KBM-7 (cell line): ENCODE data around the gene RHD.
"Not testable (repeated sequence)": the region's sequence is repeated elsewhere in the genome, so short reads cannot be mapped to it uniquely, and the experiment has no call there.

Experiments
- DNase-seq: peaks from one replicate; pipeline ENCODE4 v3.0.0-alpha.2; 2015
- in situ Hi-C: fragments of 300-500 bp; cut with MboI; formaldehyde crosslinking; loops from 2 replicates; pipeline ENCODE4 v1.14.3; 2020; ENCODE audit warnings: low sequenced_read_pairs, low pct_unique_long_range_greater_than_20kb, mixed read lengths

The RHD gene

DNA sequence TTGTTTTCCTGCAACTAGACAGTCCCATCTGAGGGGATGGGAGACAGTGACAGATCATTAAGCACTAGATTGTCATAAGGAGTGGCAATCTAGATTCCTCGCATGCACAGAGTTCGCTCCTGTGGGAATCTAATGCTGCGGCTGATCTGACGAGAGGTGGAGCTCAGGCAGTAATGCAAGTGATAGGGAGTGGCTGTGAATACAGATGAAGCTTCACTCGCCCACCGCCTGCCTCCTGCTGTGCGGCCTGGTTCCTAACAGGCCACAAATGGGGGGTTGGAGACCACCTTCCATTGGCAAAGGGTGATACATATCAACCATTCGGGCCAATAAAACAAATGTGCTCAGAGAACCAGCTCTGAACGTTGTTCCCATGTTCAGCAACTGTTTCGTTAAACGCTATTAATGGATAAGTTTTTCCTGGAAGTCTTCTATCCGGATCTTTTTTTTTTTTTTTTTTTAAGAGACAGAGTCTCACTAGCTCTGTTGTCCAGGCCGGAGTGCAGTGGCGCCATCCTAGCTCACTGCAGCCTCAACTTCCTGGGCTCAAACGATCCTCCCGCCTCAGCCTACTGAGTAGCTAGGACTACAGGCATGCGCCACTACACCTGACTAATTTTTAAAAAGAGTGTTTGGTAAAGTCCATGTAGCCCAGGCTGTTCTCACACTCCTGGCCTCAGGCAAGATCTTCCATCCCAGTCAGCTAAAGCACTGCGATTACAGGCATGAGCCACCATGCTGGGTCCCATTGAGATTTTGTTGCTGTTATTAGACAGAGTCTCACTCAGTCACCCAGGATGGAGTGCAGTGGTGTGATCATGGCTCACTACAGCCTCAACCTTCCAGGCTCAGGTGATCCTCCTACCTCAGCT, 16.4 kb upstream of the RHD start:
- DNase-seq, result no peak
- in situ Hi-C loops, result no loop called here

DNA sequence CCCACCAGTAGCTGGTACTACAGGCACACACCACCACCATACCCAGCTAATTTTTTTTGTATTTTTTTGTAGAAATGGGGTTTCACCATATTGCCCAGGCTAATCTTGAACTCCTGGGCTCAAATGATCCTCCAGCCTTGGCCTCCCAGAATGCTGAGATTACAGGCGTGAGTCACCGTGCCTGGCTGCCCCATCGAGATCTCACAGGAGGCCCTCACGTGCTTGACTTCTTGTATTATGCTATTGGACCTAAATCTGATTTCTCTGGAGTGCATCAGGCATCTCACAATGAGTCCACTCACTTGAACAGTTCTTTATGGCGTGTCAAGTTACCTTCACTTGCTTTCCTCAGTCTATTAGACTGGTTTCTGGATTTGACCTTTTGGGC, 15.7 kb upstream of the RHD start:
- in situ Hi-C loops, result no loop called here

DNA sequence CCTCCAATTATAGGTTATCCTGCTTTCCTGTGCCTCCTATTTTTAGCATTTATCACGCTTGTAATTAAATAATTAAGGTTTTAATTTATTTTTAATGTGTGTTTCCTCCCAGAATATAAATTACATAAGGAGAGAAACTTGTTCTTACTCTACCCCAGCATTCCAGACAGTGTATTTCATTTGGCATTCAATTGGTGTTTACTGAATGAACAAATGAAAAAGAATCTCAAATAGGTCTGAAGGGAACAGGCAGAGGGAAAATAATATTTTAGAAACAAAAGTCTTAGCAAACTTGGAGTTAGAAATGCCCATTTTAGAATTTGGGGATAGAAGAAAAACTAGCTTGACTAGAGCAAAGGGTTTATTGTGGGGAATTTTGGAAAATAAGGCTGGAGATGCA, 15.1 kb upstream of the RHD start:
- in situ Hi-C loops, result no loop called here
- DNase-seq, result no peak

More for the DNA sequence above, 15.7 kb upstream of the RHD start:
- DNase-seq, result no peak

DNA sequence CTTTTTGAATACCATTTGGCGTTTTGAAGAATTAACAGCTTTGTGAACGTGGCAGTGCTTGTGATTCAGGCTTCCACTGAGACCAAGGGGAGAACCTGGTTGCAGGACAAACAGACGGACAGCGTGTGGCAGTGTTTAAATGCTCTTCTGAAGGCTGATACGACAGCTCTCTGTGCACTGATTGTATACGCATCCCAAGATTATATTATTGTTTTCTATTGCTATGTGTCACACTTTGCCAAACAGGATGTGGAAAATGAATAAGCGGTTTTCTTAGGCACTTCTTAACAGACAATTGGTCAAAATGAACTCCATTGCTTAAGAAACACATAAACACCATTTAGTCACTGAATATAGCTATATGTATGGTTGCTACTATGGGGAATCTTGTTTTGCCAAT, 12.5 kb upstream of the RHD start:
- in situ Hi-C loops, result not testable (repeated sequence)
- peak; percentile 29 for DNase-seq

DNA sequence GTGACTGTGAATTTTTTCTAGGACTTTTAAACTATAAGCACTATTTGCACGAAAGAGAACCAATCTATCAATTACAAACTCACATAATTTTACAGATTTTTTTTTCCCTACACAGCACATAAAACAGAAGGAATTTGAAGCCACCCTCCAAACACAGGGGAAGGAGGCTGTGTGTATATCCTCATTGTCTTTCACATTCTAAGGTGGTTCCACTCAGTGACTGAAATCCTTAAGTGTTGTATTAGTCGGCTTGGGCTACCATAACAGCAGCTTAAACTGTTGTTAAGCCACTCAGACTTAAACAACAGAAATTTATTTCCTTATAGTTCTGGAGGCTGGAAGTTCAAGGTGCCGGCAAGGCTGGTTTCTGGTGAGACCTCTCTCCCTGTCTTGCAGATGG, 12.0 kb upstream of the RHD start:
- DNase-seq, in situ Hi-C loops: not testable (repeated sequence)

DNA sequence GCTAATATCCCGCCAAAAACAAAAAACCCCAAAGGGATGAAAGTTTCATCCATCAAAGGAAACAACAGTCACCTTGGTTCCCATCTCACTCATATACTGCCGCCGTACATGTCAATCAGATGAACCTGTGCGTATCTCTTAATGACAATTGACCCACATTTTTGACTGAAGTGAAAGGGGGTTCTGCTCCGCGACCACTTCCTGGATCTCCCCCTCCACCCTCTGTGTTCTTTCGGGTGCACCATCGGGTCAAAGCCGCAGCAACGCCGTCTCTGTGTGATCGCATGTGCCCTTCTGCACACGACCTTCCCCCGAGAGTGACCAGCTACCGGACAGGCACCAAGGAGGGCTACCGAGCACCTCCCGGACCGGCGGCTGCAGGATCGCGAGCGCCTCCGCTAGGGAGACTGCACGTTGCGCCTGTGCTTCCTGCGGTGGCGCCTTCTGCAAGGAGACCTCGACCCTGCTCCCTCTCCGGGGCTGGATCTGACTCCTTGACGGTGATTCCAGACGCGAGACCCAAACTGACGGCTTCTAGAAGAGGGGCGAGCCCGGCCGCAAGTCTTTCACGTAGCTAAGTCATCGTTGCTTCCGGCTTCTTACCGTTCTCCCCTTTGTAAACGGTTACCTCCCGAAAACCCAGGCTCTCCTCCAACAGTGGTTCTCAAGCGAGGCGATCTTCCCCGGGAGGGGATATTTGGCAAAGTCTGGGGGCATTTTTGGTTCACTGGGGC, 5.6 kb upstream of the RHD start:
- peak; percentile 39 for DNase-seq

DNA sequence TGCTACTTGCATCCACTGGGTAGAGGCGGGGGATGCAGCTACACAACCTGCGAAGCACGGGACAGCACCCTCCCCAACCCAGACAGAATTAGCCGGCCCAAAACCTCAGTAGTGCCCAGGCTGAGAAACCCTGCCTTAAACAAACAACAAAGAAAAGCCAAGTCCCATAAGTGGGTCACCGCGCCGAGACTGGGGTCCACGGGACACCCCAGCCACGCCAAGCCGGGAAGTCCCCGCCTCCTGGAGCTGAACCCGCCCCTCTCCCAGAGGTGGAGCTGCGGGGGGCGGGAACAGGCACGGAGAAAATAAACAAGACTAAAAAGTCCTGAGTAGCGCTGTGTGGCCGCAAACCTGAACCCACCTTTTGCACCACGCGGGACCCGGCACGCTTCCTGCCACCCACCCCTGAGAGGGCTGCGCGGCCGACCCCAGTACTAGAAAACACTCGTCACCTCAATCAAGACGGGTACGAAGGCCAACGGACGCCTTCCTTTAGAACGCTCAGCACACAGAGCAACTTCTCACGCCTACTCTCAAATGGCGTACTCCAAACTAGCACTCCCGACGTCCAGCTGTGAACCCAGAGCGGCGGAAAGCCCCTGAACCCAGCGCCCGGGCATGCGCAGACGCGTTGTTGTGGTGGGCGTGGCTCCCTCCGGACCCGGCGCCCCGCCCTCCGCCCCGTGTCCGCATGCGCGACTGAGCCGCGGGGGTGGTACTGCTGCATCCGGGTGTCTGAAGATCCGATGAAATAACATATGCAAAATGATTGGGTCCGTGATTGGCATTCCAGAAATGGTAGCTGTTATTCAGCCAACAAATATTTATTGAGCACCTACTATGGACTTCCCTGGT, 4.8 kb upstream of the RHD start:
- in situ Hi-C loops, result not testable (repeated sequence)
- peak; percentile 85 for DNase-seq

More for the DNA sequence above, 5.6 kb upstream of the RHD start:
- in situ Hi-C loops, result not testable (repeated sequence)

DNA sequence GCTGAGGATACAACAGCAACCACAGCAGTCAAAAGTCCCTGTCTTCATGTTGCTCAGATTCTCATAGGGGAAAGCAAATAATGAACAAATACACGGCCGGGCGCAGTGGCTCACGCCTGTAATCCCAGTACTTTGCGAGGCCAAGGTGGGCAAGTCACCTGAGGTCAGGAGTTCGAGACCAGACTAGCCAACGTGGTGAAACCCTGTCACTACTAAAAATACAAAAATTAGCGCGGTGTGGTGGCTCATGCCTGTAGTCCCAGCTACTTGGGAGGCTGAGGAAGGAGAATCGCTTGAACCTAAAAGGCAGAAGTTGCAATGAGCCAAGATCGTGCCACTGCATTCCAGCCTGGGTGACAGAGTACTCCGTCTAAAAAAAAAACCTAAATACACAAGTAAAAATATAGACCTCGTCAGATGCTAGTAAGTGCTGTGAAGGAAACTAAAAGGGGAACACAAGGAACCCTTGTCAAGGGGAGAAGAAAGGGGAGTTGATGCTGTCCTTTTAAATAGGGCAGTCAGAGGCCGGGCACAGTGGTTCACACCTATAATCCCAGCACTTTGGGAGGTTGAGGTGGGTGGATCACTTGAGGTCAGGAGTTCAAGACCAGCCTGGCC, 4.1 kb upstream of the RHD start:
- in situ Hi-C loops, DNase-seq: not testable (repeated sequence)

DNA sequence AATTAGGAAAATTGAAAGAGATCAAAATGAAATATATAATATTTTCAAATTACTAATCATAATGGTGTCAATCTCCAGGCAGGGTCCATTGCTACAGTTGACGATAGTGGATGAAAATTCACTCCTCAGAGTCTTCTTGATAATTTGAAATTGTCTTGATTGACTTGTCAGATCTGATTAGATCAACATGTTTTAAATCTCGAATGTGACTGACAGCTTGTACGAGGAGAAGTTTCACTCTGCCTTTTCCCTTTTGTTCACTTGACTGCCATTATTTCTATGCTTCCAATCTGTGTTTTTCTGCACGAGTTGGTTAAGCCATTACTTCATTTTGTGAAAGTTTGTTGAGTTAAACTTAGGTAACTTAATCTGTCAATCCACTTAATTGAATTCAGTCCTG, 3.3 kb downstream of the RHD start:
- in situ Hi-C loops, result not testable (repeated sequence)

DNA sequence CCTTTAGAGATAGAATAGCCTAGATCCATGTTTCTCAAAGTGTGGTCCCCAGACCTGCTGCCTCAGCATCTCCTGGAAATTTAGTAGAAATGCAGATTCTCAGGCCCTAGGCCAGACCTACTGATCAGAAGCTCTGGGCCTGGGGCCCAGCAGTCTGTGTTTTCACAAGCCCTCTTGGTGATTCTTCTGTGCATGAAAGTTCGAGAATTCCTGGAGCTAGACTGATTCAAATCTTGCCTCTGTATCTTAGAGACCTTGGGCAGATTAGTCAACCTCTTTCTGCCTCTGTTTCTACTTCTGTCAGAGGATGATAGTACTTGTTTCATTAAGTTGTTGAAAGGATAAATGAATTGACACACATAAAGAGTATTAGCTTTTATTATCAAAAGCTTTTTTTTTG, 5.0 kb downstream of the RHD start:
- in situ Hi-C loops, DNase-seq: not testable (repeated sequence)

More for the DNA sequence above, 3.3 kb downstream of the RHD start:
- not testable (repeated sequence) for DNase-seq

DNA sequence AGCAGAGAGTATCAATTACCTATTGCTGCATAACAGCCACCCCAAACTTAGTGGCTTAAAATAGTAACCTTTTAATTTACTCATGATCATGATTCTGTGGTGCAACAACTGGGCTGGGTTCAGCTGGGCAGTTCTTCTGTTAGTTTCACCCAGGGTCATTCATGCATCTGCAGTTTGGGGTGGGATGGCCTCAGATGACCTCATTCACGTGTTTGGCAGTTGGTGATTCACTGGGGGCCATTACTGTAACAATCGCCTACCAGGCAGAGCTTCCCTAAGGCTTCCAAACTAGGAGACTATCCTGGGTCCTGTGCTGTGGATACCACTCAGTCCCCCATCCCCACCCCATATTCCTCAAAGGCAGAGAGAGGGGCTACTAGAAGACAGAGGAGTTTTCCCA, 6.0 kb downstream of the RHD start:
- in situ Hi-C loops, DNase-seq: not testable (repeated sequence)

DNA sequence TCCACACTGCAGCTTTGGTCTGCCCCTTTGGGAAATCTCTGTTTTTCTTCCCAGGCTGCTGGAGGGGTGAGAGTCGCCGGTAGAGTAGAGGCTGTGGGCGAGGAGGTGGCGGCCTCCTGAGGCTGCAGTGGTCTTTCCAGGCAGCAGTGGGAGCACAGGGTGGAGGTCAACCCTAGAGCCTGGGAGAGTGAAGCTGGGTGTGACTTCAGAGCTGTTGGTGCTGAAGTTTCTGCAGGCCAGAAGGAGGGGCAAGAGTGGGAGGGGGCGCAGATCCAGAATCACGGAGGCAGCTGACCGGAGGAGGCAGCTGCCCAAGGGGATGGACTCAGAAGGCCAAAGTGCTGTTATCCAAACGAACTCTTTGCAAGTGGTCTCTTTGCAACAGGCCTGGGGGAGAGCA, 6.5 kb downstream of the RHD start:
- DNase-seq, in situ Hi-C loops: not testable (repeated sequence)

DNA sequence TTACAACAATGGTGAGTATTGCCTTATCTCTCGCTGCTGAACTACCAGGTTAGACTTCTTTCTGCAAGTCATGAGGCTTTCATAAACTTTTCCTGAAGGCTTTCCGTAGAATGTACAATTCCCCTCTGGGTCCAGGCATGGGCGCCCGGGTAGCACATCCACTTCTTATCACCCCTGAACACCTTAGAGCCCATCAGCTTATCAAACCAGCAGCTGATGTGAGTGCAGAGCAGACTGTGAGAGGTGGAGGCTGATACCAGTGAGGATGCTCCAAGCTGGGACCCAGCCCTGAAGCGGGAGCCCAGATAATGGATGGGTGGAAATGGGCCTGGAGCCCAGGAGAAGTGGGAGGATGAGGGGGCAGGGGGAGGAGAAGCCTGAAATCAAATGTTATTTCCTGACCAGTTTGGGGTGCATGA, 7.4 kb downstream of the RHD start:
- in situ Hi-C loops, DNase-seq: not testable (repeated sequence)

DNA sequence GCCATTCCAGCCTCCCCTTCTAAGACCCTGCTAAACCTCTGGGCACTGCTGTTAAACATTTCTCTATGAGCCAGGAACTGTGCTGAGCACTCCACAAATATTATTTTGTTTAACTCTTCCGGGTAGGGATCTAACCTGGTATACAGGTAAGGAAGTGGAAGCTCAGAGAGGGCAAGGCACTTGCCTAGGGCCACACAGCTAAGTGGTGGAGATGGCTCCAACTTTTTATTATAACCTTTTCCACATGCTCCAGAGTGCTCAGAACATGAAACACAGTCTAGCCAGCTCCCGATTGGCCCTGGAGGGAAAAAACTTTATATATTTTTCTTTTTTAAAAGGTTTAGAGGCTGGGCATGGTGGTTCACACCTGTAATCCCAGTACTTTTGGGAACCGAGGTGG, 13.6 kb downstream of the RHD start:
- DNase-seq, in situ Hi-C loops: not testable (repeated sequence)

DNA sequence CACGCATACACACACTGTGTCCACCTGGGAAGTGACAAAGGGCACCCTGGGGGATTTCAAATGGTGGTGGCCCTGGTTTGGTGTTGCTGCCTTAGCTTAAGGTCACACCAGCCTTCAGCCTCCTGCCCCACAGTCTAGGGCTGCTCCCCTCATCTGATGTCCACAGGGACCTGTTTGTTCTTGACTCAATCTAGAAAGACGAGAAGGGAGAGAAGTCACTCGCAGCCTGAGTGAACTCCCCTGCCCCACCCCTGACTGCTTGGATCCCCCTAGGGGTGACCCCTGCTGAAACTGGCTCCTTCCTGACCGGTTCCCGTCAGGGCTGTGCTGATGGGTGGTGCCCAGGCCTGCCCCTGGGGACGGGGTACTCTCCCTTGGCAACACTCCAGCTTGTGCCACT, 14.9 kb downstream of the RHD start:
- DNase-seq, in situ Hi-C loops: not testable (repeated sequence)

DNA sequence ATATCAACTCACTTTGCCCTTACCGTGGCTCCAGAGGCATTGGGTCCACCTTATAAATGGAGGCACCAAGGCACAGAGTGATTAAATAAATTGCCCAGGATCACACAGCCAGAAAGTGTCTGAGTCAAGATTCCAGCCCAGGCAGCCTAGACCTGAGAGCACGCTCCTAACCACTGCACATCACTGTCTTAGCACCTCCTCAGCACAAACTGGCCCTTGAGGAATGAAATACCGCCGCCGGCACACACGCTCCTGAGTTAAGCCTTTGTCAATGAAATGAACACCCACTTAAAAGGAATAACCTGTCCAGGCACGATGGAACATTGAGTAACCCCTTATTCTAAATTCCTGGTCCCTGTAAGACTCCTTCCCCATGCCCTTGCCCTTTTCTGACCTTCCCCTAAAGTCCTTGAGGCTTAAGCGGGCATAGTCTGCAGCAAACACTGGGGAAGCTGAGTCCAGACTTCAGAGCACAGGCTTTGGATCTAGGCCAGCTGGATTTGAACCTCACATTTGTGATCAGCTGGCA, 16.3 kb downstream of the RHD start:
- in situ Hi-C loops, DNase-seq: not testable (repeated sequence)

DNA sequence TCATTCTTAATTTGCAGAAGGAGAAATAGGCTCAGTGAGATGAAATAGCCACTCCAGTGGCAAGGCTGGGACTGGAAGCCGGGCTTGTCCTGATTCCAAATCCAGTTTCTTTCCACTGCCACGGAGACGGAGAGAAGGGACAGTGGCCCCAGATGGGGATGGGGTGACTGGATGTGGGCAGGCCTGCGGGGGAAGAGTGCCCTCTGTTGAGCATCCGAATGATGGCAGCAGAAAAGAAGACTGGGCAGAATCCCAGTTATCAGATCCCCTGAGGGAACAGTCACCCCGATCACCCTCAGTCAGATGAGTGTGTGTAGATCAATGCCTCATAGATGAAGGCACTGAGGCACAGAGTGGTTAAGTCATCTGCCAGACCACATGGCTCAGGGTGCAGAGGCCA, 17.7 kb downstream of the RHD start:
- in situ Hi-C loops, DNase-seq: not testable (repeated sequence)

DNA sequence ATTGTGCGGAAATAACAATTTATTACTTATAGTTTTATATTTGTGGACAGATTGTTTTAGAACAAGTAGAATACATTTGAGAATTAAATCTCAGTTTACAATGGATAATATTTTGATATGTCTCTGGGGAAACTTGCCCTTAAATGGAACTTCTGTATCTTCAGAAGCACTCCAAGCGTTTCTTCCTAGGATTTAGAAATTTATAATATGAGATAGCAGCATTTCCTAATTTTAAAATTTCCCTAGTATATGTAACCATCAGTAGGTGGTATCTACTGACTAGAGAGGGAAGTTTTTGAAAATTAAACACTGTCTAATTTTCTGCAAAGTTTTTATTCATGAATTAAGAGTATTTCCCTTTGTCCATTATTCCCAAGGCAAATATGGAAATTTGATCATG, 21.1 kb downstream of the RHD start:
- in situ Hi-C loops, DNase-seq: not testable (repeated sequence)
